HepG2 (cell line): ENCODE data around the gene SCAI. TPM values are rescaled to one million over a fixed set of nuclear protein-coding genes. Genes with fewer than 3 reads are reported as not detected.
"Not testable (repeated sequence)": the region's sequence is repeated elsewhere in the genome, so short reads cannot be mapped to it uniquely, and the experiment has no call there.

Experiments used
- ATAC-seq: fragments of 200-7000 bp; cut with Tn5 transposase; 3 replicates; pipeline ENCODE4 v1.9.1; 2020; ENCODE audit warnings: mild to moderate bottlenecking, moderate library complexity
- BruUV-seq: library from RNA; stranded (reverse); fragments of 400-500 nt; replicated peaks from 2 replicates; lab custom pipeline; 2021; lab: Mats Ljungman, UMichigan
- CTCF ChIA-PET: fragments of 300-600 bp; formaldehyde crosslinking; extraction: SDS; loops from one replicate; lab custom pipeline; 2021; ENCODE audit warnings: low total read pairs, inconsistent platforms, low intra/inter-chr PET ratio; lab: Yijun Ruan, JAX
- POLR2A ChIA-PET: fragments of 350-600 bp; sonication (Branson Sonifier 250); formaldehyde crosslinking; loops from one replicate; lab custom pipeline; 2020; ENCODE audit warnings: antibody characterized with exemption, inconsistent platforms; lab: Yijun Ruan, JAX
- DNase-seq: peaks from one replicate; pipeline ENCODE4 v3.0.0-alpha.2; 2015; ENCODE audit warnings: low spot score
- FAIRE-seq: peaks from 3 replicates; lab custom pipeline; 2011; peaks lifted over from hg19 to GRCh38; lab: Jason Lieb, UNC
- H2AFZ ChIP-seq: one replicate; pipeline ENCODE4 v1.6.1; 2011; ENCODE audit warnings: low read length, inconsistent platforms
- H3K27ac ChIP-seq: fragments of 300-600 bp; 3 replicates; pipeline ENCODE4 v1.8.0; 2011; ENCODE audit warnings: mixed run types, mild to moderate bottlenecking, mixed read lengths, low read length, inconsistent platforms; ENCODE audit not compliant: insufficient read depth; ENCODE audit errors: extremely low read length
- H3K27me3 ChIP-seq, 2 experiments: fragments of 200-600 bp in 1 of 2; 2 replicates in 1 of 2; 3 replicates in 1 of 2; pipeline versions ENCODE4 v1.6.0 to v1.8.0; 2011; ENCODE audit warnings: low read length in 2 of 2, mild to moderate bottlenecking in 2 of 2, moderate library complexity in 2 of 2, inconsistent platforms in 1 of 2; ENCODE audit not compliant: insufficient read depth in 2 of 2, control insufficient read depth in 1 of 2
- H3K36me3 ChIP-seq, 2 experiments: fragments of 200-600 bp in 1 of 2; replicated peaks in 1 of 2; 2 replicates in 1 of 2; 3 replicates in 1 of 2; pipeline versions ENCODE4 v1.5.1 to v1.8.0; 2011; ENCODE audit warnings: low read length in 2 of 2, inconsistent platforms in 1 of 2; ENCODE audit not compliant: insufficient read depth in 2 of 2, control insufficient read depth in 1 of 2
- H3K4me1 ChIP-seq: 2 replicates; pipeline ENCODE4 v1.5.1; 2012; ENCODE audit warnings: low read length, inconsistent platforms; ENCODE audit not compliant: insufficient read depth
- H3K4me2 ChIP-seq: 2 replicates; pipeline ENCODE4 v1.6.0; 2011; ENCODE audit warnings: low read depth, low read length, inconsistent platforms
- H3K4me3 ChIP-seq, 3 experiments: fragments of 200-600 bp in 1 of 3; sonication (generic), shearing (Covaris generic) in 1 of 3; replicated peaks in 1 of 3; 2 replicates each; pipeline ENCODE4 v1.5.1; 2011 to 2016; ENCODE audit warnings: low read length in 3 of 3, inconsistent platforms in 2 of 3, low read depth in 2 of 3, mild to moderate bottlenecking in 2 of 3, control low read depth in 1 of 3, mixed read lengths in 1 of 3; ENCODE audit not compliant: insufficient read depth in 1 of 3
- H3K79me2 ChIP-seq: one replicate; pipeline ENCODE4 v1.6.1; 2011; ENCODE audit warnings: low read length, inconsistent platforms; ENCODE audit not compliant: insufficient read depth
- H3K9ac ChIP-seq: 2 replicates; pipeline ENCODE4 v1.6.0; 2011; ENCODE audit warnings: mild to moderate bottlenecking, low read depth, low read length, inconsistent platforms; ENCODE audit not compliant: insufficient read depth
- H3K9me3 ChIP-seq: 2 replicates; pipeline ENCODE4 v1.5.1; 2012; ENCODE audit warnings: mild to moderate bottlenecking, low read length
- H4K20me1 ChIP-seq: 2 replicates; pipeline ENCODE4 v1.6.0; 2011; ENCODE audit warnings: inconsistent platforms, mild to moderate bottlenecking, low read length, moderate library complexity; ENCODE audit not compliant: insufficient read depth
- CCAR2 ChIP-seq: fragments of 200-400 bp; formaldehyde crosslinking; optimal IDR thresholded peaks from 2 replicates; pipeline ENCODE3; 2018; ENCODE audit warnings: low read depth, mild to moderate bottlenecking, low read length, moderate library complexity
- CEBPB ChIP-seq: IDR thresholded peaks from 2 replicates; pipeline ENCODE4 v1.6.1; 2011; ENCODE audit warnings: low read depth, low read length, improper control_type of control experiment, borderline replicate concordance
- ZFP62 ChIP-seq: sonication (generic); formaldehyde crosslinking; IDR thresholded peaks from 2 replicates; pipeline ENCODE4 v1.4.0; 2020; ENCODE audit warnings: missing genetic modification reagents
- WGBS: methylation state at CpG from one replicate; pipeline ENCODE4 v1.1.6; 2017; ENCODE audit warnings: low lambda C conversion rate; 5-methylcytosine and 5-hydroxymethylcytosine counted together
- in situ Hi-C: cut with HindIII; loops from 2 replicates; pipeline ENCODE4 v1.10.0; 2017; ENCODE audit warnings: low pct_unique_long_range_greater_than_20kb; ENCODE audit not compliant: extremely low pct_ligation_motif_present
- intact Hi-C: fragments of 100-400 bp; cut with micrococcal nuclease; formaldehyde crosslinking; loops from one replicate; pipeline ENCODE4 v1.10.0; 2022; ENCODE audit not compliant: unreplicated experiment
- polyA plus RNA-seq, 8 experiments: library from polyadenylated mRNA; depleted of rRNA in 3 of 8; stranded (reverse) in 7 of 8; unstranded in 1 of 8; fragments of >200 nt; fragmentation: Illumina TruSeq in 4 of 8; extraction: Trizol in 4 of 8; gene quantifications; 2 replicates each; pipeline versions ENCODE4 v1.2.1 to v1.2.3, GENCODE V29; 2011 to 2016; ENCODE audit warnings: low read depth in 4 of 8, missing spikeins in 1 of 8, mixed read lengths in 1 of 8; ENCODE audit not compliant: insufficient read depth in 1 of 8
- total RNA-seq, 5 experiments: library from RNA; depleted of rRNA; stranded (reverse); fragments of >200 nt; fragmentation: Illumina TruSeq; extraction: Trizol; gene quantifications; 2 replicates each; pipeline ENCODE4 v1.2.3, GENCODE V29; 2016; ENCODE audit warnings: low read depth in 1 of 5

The SCAI gene
- total and polyA plus RNA-seq, 2 of the 13 experiments (the other 11 are each of a cell fraction or from before 2014, with no cell fraction given) = 4.4 to 8.4 TPM

GRCh38 chr9:125180876-125181275, 37.5 kb upstream of the SCAI start:
- FAIRE-seq = no peak
- intact Hi-C loops = no loop called here

DNA sequence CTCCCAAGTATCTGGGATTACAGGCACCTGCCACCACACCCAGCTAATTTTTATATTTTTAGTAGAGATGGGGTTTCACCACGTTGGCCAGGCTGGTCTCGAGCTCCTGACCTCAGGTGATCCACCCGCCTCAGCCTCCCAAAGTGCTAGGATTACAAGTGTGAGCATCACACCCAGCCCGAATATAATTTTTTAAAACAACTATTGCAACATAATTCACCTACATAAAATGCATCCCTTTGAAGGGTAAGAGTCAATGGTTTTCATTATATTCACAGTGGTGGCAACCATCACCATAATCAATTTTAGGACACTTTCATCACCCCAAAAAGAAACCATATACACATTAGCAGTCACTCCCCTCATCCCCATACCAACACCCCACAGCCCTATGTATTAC, 36.4 kb upstream of the SCAI start:
- BruUV-seq, H3K36me3 ChIP-seq, H3K4me2 ChIP-seq, in situ Hi-C loops, H3K4me3 ChIP-seq, DNase-seq, H3K27me3 ChIP-seq, POLR2A ChIA-PET, H3K9me3 ChIP-seq, ATAC-seq, H4K20me1 ChIP-seq, H3K27ac ChIP-seq, H3K9ac ChIP-seq, intact Hi-C loops, FAIRE-seq, CTCF ChIA-PET, H2AFZ ChIP-seq: not testable (repeated sequence)
- TF ChIP-seq CEBPB = 0 out of 2 replicates have a peak, but pooled peaks have one; percentile 27
- Histone ChIP-seq H3K79me2 (peaks cover 77% of the 10 kb centered on the region), H3K4me1 (peaks cover 27% of the 10 kb centered on the region)
- WGBS = 93% methylated on average over 4 of the region's 4 CpGs

More at GRCh38 chr9:125180876-125181275, 37.5 kb upstream of the SCAI start:
- peaks cover 27% of the 10 kb centered on the region for H3K4me1 ChIP-seq
- ATAC-seq = no peak
- H3K4me2 ChIP-seq = no peak overlapping the region
- no peaks in the 10 kb centered on the region for H4K20me1 ChIP-seq
- H3K27me3 ChIP-seq = no peaks in the 10 kb centered on the region
- no peak overlapping the region for H3K4me3 ChIP-seq
- H3K79me2 ChIP-seq = peaks cover 82% of the 10 kb centered on the region
- WGBS = 94% methylated on average over 9 of the region's 9 CpGs
- H3K36me3 ChIP-seq = peaks cover 0 to 4% of the 10 kb centered on the region in 2 experiments; a peak in 1 of 5 replicates
- H3K9ac ChIP-seq = no peak overlapping the region
- no peaks in the 10 kb centered on the region for H3K9me3 ChIP-seq
- POLR2A ChIA-PET = no interaction called here
- CTCF ChIA-PET = no interaction called here
- no peak for TF ChIP-seq CCAR2
- no peak for TF ChIP-seq ZFP62 (CRISPR knock-in tag)
- TF ChIP-seq, all 625 proteins: peak for 0
- no peak overlapping the region for H3K27ac ChIP-seq
- no peak for DNase-seq
- in situ Hi-C loops = no loop called here
- H2AFZ ChIP-seq = no peak overlapping the region
- no TSS peak for BruUV-seq
